ENCODE data around the gene INTS1.

INTS1 gene

DNA sequence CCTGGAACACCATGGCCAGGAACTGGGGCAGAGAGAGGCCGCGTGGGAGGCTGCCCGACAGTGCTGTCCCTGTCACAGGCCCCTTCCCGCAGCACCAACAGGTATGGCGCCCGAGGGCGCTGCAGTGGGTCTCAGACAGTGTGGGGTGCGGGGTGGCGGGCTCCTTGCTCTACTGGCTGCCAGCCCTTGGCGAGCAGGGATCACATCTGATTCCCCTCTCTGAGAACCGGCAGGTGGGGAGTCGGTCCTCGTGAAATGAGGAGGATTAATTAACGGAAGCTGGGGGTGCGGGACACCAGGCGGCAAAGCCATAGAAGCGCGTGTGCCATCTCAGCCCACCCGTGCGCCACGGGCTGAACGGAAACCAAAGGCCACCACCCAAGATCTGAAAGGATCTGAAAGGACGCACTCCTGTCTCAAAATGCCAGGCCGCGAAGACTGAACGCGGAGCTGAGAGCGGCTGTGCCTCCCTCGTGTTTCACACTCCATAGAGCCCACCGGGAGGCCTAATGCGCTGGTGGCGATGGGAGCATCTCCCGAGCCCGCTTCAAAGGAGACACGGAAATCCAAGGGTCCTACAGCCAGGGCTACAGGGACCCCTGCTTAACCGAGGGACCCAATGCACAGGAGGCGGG, 6.8 kb downstream of the INTS1 start:
- H3K36me3 Mint-ChIP-seq (ENCODE audit: low read depth), result peaks cover 23% of the 10 kb centered on the region
- H3K4me1 Mint-ChIP-seq (ENCODE audit: low read depth), result peaks cover 6% of the 10 kb centered on the region
- H3K4me3 Mint-ChIP-seq, result no peak overlapping the region
- no peaks in the 10 kb centered on the region for H3K27me3 Mint-ChIP-seq (ENCODE audit: low read depth)
- no peak overlapping the region for H3K27ac Mint-ChIP-seq
- no peaks in the 10 kb centered on the region for H3K9me3 Mint-ChIP-seq

DNA sequence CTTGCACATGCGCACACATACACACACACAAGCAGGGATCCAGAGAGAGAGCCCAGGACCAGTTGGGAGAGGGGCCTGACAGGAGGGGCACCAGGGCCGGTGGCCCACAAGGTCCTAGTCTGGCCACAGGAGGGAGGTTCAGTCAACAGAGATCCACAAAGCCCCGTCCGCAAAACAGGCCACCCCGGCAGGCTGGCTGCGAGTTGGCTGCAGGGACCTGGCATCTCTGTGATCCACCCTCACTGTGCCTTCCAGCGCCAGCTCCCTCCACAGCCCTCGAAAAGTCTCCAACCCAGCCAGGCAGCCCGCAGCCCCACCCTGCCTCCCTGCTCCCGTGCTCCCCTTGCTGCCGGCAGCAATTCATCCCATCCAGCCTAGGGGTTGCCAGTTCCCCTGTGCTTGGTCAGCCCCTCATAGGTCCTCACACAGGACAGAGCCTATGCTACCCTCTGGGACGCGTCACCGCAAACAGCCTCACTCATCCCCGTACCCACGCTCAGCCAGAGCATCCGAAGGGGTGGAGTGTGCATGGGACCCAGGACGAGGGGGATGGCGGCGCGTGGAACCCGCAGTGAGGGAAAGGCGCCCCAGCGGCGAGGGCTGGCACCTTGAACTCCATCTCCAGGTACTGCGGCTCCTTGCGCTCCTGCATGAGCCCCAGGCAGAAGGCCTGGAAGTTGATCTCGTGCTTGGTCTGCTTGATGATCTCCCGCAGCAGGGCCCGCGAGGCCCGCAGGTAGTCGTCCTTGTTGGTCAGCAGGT, 7.5 kb downstream of the INTS1 start:
- no peaks in the 10 kb centered on the region for H3K4me1 Mint-ChIP-seq (ENCODE audit: low read depth)
- no peaks in the 10 kb centered on the region for H3K9me3 Mint-ChIP-seq
- H3K36me3 Mint-ChIP-seq (ENCODE audit: low read depth), result peaks cover 21% of the 10 kb centered on the region
- H3K27me3 Mint-ChIP-seq (ENCODE audit: low read depth), result no peaks in the 10 kb centered on the region
- H3K4me3 Mint-ChIP-seq, result no peak overlapping the region
- no peak overlapping the region for H3K27ac Mint-ChIP-seq

GRCh38 chr7:1495564-1496242, 8.5 kb downstream of the INTS1 start:
- peaks cover 15% of the 10 kb centered on the region for H3K36me3 Mint-ChIP-seq (ENCODE audit: low read depth)
- H3K4me3 Mint-ChIP-seq, result no peak overlapping the region
- no peaks in the 10 kb centered on the region for H3K9me3 Mint-ChIP-seq
- H3K27me3 Mint-ChIP-seq (ENCODE audit: low read depth), result no peaks in the 10 kb centered on the region
- H3K27ac Mint-ChIP-seq, result no peak overlapping the region
- no peaks in the 10 kb centered on the region for H3K4me1 Mint-ChIP-seq (ENCODE audit: low read depth)

- no peaks in the 10 kb centered on the region for H3K4me1 Mint-ChIP-seq (ENCODE audit: low read depth)
Observed at GRCh38 chr7:1494866-1495563, 9.2 kb downstream of the INTS1 start.

DNA sequence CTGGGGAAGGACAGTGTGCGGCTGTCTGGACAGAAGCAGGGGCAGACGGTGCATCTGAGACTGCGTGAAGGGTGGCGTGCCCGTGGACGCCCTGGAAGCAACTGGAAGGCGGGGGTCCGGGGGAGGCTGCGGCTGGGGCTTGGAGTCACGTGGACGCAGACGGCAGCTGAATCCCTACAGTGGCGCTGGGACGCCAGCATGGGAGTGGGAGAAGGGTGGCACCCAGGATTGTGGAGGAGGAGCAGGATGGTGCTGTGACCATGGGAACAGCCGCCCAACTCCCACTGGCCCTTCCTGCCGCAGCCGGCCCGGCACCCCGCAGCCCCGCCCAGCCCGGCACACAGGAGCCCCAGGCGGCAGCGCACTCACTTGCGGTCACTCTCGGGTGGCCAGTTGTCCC, 9.7 kb downstream of the INTS1 start:
- Mint-ChIP-seq H3K36me3 (ENCODE audit: low read depth) (peaks cover 11% of the 10 kb centered on the region), H3K4me3 (no peak overlapping the region), H3K9me3 (no peaks in the 10 kb centered on the region), H3K4me1 (ENCODE audit: low read depth) (no peaks in the 10 kb centered on the region), H3K27me3 (ENCODE audit: low read depth) (no peaks in the 10 kb centered on the region), H3K27ac (no peak overlapping the region)

More at GRCh38 chr7:1494866-1495563, 9.2 kb downstream of the INTS1 start:
- Mint-ChIP-seq H3K9me3 (no peaks in the 10 kb centered on the region), H3K36me3 (ENCODE audit: low read depth) (peaks cover 12% of the 10 kb centered on the region), H3K4me3 (no peak overlapping the region), H3K27me3 (ENCODE audit: low read depth) (no peaks in the 10 kb centered on the region), H3K27ac (no peak overlapping the region)

DNA sequence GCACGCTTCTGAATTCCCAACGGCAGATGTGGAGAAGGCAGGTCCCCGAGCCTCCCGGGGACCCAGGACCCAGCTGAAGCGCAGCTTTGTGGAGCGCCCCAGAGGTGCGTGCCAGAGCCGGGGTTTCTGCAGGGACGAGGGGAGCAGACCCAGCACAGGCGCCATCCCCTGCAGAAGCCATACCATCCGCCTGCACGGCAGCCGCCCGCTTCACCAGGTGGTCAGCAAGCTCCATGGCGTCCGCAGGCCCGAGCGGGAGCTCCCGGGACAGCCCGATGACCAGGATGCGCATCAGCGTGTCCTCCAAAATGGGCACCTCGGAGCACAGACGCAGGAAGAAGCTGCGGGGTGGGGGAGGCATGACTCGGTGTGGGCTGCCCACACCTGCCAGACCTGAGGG, 10.6 kb downstream of the INTS1 start:
- H3K27me3 Mint-ChIP-seq (ENCODE audit: low read depth), result no peaks in the 10 kb centered on the region
- no peaks in the 10 kb centered on the region for H3K4me1 Mint-ChIP-seq (ENCODE audit: low read depth)
- H3K4me3 Mint-ChIP-seq, result no peak overlapping the region
- H3K27ac Mint-ChIP-seq, result no peak overlapping the region
- no peaks in the 10 kb centered on the region for H3K9me3 Mint-ChIP-seq
- H3K36me3 Mint-ChIP-seq (ENCODE audit: low read depth), result peaks cover 16% of the 10 kb centered on the region

GRCh38 chr7:1493129-1493528, 11.1 kb downstream of the INTS1 start:
- Mint-ChIP-seq H3K9me3 (no peaks in the 10 kb centered on the region), H3K27me3 (ENCODE audit: low read depth) (no peaks in the 10 kb centered on the region), H3K4me3 (no peak overlapping the region), H3K27ac (no peak overlapping the region), H3K36me3 (ENCODE audit: low read depth) (peaks cover 21% of the 10 kb centered on the region), H3K4me1 (ENCODE audit: low read depth) (no peaks in the 10 kb centered on the region)

- Mint-ChIP-seq H3K9me3 (no peaks in the 10 kb centered on the region), H3K4me3 (no peak overlapping the region), H3K4me1 (ENCODE audit: low read depth) (no peaks in the 10 kb centered on the region), H3K27ac (no peak overlapping the region), H3K36me3 (ENCODE audit: low read depth) (peaks cover 21% of the 10 kb centered on the region), H3K27me3 (ENCODE audit: low read depth) (no peaks in the 10 kb centered on the region)
Observed at GRCh38 chr7:1492640-1493039, 11.5 kb downstream of the INTS1 start.

- Mint-ChIP-seq H3K4me1 (ENCODE audit: low read depth) (no peaks in the 10 kb centered on the region), H3K36me3 (ENCODE audit: low read depth) (peaks cover 18% of the 10 kb centered on the region), H3K9me3 (no peaks in the 10 kb centered on the region), H3K4me3 (no peak overlapping the region), H3K27ac (no peak overlapping the region), H3K27me3 (ENCODE audit: low read depth) (no peaks in the 10 kb centered on the region)
Observed at GRCh38 chr7:1492221-1492620, 12.0 kb downstream of the INTS1 start.

DNA sequence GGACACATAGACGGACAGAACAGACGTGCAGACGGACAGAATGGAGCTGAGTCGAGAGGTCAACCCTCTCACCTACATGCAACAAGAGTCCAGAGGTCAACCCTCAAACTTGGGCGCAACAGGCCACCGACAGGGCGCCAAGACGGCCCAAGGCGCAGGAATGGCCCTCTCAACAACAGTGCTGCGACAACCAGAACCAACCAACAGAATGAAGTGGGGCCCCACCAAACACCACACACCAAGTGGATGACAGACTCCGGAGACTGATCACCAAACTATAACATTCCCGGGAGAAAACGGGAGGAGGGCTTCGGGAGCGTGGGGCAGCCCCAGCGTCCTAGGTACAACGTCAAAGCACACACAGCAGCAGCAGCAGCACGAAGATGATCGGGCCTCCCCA, 13.4 kb downstream of the INTS1 start:
- no peaks in the 10 kb centered on the region for H3K4me1 Mint-ChIP-seq (ENCODE audit: low read depth)
- H3K9me3 Mint-ChIP-seq, result no peaks in the 10 kb centered on the region
- peaks cover 16% of the 10 kb centered on the region for H3K36me3 Mint-ChIP-seq (ENCODE audit: low read depth)
- H3K27me3 Mint-ChIP-seq (ENCODE audit: low read depth), result no peaks in the 10 kb centered on the region
- H3K4me3 Mint-ChIP-seq, result no peak overlapping the region
- H3K27ac Mint-ChIP-seq, result no peak overlapping the region

GRCh38 chr7:1489336-1489735, 14.9 kb downstream of the INTS1 start:
- Mint-ChIP-seq H3K27ac (no peak overlapping the region), H3K36me3 (ENCODE audit: low read depth) (peaks cover 16% of the 10 kb centered on the region), H3K27me3 (ENCODE audit: low read depth) (no peaks in the 10 kb centered on the region), H3K9me3 (no peaks in the 10 kb centered on the region), H3K4me3 (no peak overlapping the region), H3K4me1 (ENCODE audit: low read depth) (no peaks in the 10 kb centered on the region)

DNA sequence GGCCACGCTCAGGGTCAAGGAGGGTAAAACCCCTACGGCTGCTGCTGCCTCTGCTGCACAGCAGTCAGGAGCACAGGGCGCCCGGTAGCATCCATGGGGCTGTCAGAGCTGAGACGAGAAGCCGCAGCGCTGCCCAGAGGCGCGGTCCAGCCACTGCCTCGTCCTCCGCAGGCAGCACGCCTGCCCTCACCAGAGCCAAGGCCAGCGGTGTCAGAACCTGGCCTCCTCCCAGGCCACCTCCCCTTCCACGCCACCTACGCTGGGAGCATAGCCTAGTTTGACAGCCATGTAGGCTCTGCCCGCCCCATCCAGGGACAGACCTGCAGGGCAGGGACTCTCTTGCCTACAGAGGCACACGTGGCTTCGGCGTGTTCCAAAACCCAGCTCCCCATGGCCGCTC, 16.2 kb downstream of the INTS1 start:
- Mint-ChIP-seq H3K36me3 (ENCODE audit: low read depth) (peaks cover 16% of the 10 kb centered on the region), H3K4me1 (ENCODE audit: low read depth) (no peaks in the 10 kb centered on the region), H3K9me3 (no peaks in the 10 kb centered on the region), H3K27ac (no peak overlapping the region), H3K27me3 (ENCODE audit: low read depth) (no peaks in the 10 kb centered on the region), H3K4me3 (no peak overlapping the region)

DNA sequence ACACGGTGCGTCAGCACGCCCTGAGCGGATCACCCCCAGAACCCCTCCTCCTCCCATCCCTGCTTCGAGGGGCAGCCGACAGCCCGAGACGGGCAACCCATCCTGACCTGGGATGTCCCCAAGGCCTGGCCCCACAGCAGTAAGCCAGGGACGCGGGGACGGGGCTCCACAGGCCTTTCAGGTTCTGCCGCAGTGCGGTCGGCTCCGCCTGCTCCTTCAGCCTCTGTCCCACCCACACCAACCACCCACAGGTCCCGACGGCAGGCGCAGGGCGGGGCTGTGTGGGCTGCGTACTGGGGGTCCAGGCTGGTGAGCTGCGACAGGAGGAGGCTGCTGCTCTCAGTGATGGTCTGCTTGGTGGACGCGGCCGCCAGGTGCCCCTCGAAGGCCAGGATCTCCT, 16.7 kb downstream of the INTS1 start:
- H3K9me3 Mint-ChIP-seq, result no peaks in the 10 kb centered on the region
- H3K27me3 Mint-ChIP-seq (ENCODE audit: low read depth), result no peaks in the 10 kb centered on the region
- H3K4me3 Mint-ChIP-seq, result no peak overlapping the region
- H3K36me3 Mint-ChIP-seq (ENCODE audit: low read depth), result peaks cover 16% of the 10 kb centered on the region
- H3K4me1 Mint-ChIP-seq (ENCODE audit: low read depth), result no peaks in the 10 kb centered on the region
- no peak overlapping the region for H3K27ac Mint-ChIP-seq

GRCh38 chr7:1486571-1486970, 17.6 kb downstream of the INTS1 start:
- no peaks in the 10 kb centered on the region for H3K9me3 Mint-ChIP-seq
- peaks cover 14% of the 10 kb centered on the region for H3K36me3 Mint-ChIP-seq (ENCODE audit: low read depth)
- no peak overlapping the region for H3K27ac Mint-ChIP-seq
- no peak overlapping the region for H3K4me3 Mint-ChIP-seq
- no peaks in the 10 kb centered on the region for H3K4me1 Mint-ChIP-seq (ENCODE audit: low read depth)
- H3K27me3 Mint-ChIP-seq (ENCODE audit: low read depth), result no peaks in the 10 kb centered on the region

All from T-helper 1 cell treated with Interleukin-12 subunit alpha and Interleukin-12 subunit beta and Interleukin-4 antibody, amounts not matched to agents 30 μg/mL and 1 μg/mL, for 36 hours (primary cell).